Stimulated activated CD4-positive, alpha-beta T cell treated with anti-CD3 and anti-CD28 coated beads, Interleukin-4, amount 100 ng/mL, for 48 hours (primary cell): ENCODE data around the gene MT1E.
"Not testable (repeated sequence)": the region's sequence is repeated elsewhere in the genome, so short reads cannot be mapped to it uniquely, and the experiment has no call there.

ENCODE experiments used
- DNase-seq, 2 donors: peaks; one replicate each; pipeline ENCODE4 v3.0.0-alpha.2; 2020; ENCODE audit warnings: low read depth in 2 of 2

MT1E gene

DNA sequence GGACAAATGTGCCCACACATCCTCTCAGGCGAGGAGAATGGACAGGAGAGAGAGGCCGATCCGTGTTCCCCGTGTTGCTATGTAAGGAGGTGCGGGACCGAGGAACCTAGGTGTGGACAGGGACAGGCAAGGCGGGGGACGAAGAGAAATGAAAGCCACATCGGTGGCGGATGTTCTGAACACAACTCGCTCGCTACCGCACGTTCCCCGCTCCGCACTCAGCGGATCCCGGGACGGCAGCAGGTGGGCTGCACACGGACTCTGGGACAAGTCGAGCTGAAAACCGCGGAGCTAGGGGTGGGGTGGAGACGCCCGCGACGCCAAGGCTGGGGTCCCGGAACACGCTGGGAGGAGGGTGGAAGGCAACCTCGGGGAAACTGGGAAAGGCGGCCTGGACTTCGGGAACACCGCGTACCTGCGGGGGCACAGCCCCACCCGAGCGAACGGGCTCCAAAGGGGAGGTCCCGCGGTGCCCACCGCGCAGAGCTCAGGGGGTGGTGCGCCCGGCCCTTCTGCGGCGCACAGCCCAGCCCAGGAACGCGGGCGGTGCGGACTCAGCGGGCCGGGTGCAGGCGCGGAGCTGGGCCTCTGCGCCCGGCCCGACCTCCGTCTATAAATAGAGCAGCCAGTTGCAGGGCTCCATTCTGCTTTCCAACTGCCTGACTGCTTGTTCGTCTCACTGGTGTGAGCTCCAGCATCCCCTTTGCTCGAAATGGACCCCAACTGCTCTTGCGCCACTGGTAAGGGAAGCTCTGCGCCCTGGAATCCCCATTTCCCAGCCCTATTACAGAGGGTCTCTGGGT is at the start of gene MT1E:
Gene MT1E, plus strand, starts transcription at position 642 of the 803 bp plus-strand sequence. Its CDS starts 71 bp downstream, at position 713.
- peak; percentile 66 to 67 for DNase-seq

DNA sequence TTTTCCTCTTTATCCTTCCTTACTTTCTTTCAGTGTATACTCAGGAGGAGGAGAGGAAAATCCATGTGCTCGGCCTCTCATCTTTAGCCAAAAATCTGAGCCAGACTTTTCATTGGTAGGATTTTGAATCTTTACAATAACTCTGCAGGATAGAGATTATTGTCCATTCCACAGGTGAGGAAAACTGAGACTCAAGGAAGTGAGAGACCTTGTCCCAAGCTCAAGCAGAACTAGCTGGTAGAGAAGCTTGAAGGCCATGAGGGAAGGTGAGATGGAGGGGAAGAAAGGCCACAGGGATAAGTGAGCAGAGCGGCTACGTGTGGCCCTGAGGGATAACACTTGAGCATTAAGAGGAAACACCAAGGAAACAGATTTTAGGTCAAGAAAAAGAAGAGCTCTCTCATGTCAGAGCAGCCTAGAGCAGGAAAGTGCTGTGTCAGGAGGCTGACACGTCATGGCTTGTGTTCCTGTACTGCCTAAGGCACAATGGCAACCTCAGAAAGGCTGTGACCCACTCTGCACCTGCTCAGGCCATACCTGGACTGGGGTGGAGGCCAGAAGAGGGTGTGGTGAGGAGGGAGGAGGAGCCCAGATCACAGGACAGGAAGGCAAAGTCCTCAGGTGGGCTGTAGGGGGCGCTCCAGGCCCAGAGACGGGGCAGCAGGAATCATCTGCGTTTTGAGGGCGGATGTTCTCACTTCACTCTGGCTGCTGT is 48.8 kb upstream of the MT1E start:
- DNase-seq = peak; percentile 84 to 90

DNA sequence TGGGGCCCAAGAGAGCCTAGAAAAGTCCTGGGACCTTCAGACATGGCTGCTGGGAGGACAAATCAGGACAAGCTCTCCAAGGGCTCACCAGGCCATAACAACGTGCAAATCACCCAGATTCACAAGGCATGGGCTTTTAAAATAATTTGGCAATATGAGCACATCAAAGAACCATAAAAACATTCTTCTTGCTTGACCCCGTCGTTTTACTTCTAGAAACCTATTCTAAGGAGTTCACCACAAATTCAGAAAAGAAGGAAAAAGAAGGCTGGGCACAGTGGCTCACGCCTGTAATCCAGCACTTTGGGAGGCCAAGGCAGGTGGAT is 48.3 kb upstream of the MT1E start:
- no peak for DNase-seq

DNA sequence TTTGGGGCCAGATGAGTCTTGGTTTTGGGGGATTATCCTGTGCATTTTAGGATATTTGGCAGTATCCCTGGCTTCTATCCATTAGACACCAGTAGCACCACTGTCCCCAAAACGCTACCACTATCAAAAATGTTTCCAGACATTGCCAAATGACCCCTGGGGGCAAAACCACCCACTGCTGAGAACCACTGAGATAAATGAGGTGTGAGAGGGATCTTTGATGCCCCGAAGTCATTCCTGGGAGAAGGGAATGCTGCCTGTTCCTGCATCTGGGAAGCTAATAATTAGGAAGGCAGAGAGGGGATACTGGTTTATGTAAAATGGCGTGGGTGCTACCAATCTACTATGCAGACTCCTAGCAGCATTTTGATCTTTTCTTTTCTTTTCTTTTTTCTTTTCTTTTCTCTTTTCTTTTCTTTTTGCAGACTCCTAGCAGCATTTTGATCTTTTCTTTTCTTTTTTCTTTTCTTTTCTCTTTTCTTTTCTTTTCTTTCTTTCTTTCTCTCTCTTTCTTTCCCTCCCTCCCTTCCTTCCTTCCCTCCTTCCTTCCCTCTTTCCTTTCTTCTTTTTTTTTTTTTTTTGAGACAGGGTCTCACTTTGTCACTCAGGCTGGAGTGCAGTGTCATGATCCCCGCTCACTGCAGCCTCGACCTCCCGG is 45.1 kb upstream of the MT1E start:
- no peak for DNase-seq

DNA sequence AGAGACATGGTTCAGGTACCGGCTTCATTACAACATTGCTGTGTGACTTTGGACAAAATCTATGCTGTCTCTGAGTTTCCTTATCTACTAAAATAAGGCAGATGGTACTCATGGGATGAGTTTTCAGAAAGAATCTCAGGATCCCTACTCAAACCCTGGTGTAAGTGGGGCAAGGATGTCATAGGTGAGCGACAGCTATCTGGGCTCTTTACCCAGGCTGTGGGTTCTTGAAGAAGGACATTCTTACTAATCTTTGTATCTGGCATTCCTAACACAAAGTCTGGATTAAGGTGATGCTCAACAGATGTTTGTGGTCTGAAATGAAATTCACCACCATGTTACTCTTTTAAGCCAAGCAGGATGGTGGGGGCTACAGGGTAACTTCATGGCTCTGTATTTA is 42.7 kb upstream of the MT1E start:
- not testable (repeated sequence) for DNase-seq

DNA sequence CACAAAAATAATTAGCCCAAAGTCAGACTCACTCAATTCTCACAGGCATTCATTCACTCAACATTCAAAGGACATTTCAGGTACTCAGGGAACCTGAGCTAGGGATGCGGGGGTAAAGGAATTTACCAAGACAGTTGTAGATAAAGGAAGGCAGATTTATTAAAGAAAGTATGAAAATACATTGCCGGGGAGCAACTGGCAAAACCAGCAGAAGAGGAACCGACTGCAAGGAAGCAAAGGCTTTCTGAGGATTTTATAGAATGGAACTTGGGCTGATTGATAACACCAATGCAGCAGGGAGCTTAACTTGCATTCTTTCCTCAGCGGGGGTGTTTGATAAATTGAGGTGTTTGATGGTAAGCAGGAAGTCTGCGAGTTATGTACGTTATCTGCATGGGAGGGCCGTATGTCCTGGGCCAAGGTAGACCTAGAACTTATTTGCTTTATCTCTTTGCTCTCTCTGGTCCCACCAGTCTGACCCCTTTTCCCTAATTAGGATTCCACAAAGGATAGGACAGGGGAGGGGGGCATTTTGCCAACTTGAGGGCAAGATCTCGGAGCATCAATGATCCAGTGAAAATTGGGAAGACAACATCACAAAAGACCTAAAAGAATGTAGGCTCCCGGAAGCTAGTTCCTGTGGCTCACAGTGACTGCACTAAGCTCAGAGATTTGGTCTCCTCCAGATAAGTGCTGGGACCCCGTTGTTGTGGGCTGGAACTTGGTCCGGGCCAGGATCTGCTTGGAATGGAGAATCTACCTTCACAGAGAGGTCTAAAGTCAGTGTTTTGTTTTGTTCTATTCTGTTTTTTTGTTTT is 42.0 kb upstream of the MT1E start:
- DNase-seq = no peak

DNA sequence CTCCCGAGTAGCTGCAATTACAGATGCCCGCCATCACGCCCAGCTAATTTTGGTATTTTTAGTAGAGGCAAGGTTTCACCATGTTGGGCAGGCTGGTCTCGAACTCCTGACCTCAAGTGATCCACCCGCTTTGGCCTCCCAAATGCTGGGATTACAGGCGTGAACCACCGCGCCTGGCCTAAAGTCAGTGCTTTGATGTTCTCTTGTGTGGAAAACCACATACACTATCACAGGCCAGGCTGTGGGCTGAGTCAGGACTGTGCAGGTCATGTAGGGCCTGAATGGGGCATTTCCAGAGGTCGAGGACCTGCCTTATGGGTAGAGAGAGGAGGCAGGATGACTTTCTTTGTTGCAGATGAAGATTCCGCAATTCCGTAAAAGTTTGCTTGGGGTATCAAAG is 41.3 kb upstream of the MT1E start:
- no peak for DNase-seq

DNA sequence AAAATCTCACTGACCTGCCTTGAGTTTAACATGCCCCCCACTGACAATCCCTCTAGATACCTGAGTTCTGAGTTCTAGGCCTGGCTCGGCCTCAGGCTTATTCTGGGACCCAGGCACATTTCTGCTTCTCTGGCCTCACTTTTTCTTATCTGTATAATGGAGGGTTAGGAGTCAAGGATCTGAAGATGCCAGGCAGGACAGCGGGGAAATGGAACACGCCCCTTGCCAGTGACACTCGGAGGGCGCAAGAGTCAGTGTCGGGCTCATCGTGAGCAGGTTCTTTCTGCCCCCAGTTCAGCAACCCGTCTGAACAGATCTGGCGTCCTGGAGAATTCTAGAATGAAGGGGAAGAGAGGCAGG is 36.8 kb upstream of the MT1E start:
- no peak for DNase-seq

DNA sequence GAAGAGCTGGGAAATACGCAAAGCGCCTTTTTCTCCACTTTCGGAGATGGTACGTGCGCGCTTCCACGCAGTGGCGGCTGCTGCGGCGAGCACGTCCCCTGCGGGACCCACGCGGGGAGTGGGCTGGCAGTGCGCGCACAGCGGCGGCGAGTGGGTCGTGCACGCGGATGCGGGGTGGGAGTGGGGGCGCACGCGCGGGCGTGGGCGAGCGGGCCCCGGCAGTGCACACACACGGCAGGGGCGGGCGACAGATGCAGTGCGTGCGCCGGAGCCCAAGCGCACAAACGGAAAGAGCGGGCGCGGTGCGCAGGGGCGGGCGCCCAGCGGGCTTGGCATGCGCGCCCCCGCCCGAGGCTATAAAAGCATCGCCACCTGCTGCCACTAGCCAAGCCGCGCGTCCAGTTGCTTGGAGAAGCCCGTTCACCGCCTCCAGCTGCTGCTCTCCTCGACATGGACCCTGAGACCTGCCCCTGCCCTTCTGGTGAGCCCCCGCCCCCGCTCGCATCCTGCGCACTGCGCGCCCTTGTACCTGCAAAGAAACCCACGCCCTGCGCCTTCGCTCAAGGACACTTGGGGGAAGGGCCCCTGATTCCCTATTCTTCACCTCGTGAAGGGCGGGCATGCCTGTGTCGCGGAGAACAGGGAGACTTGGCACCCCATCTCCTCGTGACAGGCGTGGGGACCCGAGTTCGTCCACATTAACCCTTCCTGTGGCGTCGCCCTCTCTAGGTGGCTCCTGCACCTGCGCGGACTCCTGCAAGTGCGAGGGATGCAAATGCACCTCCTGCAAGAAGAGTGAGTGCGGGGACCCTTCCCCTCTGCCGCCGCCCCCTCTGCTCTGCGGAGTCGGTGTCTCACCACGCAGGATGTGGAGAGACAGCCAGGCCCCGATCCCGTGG is 36.2 kb upstream of the MT1E start, which contains the start of gene MT3:
Gene MT3, plus strand, starts transcription at position 388 of the 899 bp plus-strand sequence. Its CDS starts 63 bp downstream, at position 451.
- no peak for DNase-seq

DNA sequence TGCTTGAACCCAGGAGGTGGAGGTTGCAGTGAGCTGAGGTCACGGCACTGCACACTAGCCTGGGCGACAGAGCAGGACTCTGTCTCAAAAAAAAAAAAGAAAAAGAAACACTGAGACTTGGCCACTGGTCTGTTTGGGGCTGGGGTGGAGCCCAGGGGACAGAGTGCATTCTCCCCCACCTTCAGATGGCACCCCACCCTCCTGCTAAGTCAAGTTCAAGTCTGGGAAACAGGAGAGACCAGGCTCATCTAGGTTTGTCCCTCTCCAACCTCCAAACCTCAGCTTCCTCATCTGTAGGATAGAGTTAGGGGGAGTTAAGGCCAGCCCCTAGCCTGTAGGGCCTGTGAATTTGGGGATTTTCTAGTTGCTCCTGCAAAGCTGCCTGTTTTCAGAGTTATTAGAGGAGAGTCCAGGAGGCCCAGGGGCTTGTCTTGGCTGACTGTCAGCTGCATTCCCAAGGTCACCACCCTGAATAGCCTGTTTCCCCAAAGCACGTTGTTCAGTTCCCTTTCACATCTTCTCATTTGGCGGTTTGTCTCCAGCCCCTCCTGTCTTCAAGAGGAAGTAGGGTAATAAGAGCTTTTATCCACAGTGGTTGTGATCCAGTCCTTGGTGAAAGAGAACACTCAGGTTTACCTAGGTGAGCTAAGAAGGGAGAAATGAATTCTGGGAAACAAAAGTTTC is 34.1 kb upstream of the MT1E start:
- no peak for DNase-seq

DNA sequence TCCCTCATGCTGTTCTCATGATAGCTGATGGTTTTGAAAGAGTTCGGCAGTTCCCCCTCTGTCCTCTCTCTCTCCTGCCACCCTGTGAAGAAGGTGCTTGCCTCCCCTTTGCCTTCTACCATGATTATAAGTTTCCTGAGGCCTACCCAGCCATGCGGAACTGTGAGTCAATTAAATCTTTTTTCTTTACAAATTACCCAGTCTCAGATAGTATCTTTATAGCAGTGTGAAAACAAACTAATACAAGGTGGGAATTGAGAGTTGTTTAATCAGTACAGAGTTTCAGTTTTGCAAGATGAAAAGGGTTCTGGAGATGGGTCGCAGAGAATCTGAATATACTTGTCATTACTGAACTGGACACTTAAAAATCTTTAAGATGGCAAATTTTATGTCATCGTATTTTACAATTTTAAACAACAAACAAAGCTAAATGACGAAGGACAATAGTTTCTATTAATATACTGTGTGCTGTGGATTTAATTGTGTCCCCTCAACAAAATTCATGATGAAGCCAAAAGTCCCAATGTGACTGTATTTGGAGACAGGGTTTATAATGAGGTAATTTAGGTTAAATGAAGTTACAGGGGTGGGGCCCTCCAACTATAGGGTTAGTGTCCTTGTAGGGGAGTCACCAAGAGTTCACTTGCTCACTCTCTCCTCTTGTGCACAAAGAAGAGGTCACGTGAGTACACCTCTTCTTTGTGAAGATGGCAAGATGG is 31.8 kb upstream of the MT1E start:
- no peak for DNase-seq

DNA sequence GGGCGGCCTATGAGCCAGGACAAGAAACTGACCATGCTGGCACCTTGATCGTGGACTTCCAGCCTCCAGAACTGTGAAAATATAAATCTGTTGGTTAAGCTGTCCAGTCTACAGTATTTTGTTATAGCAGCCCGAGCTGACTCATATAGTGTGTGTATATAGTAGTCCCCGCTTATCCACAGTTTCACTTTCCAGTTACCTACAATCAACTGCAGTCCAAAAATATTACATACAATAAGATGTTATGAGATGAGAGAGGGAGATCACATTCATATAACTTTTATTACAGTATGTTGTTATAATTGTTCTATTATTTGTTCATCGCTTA is 31.3 kb upstream of the MT1E start:
- DNase-seq = no peak

DNA sequence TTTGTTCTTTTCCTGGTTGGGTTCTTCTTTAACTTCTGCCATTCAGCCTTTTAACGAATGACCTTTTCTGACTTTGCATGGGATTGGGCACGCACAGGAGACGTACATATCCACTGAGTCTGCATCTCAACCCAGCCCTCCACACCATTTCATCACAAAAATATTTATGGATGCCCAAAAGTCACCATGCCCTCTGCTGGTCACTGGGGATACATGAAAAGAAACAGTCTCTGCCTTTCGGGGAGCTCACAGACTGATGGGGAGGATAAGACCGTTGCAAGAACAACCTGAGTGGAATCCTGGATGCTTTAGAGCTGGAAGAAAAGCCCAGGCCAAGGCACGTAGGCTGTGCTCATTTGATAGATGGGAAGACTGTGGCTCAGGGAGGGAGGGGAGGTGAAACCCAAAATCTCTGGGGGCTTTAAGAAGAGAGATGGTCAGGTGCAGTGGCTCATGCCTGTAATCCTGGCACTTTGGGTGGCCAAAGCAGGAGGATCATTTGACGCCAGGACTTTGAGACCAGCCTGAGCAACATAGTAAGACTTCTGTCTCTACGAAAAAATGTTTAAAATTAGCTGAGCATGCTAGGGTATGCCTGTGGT is 25.1 kb upstream of the MT1E start:
- DNase-seq = no peak

DNA sequence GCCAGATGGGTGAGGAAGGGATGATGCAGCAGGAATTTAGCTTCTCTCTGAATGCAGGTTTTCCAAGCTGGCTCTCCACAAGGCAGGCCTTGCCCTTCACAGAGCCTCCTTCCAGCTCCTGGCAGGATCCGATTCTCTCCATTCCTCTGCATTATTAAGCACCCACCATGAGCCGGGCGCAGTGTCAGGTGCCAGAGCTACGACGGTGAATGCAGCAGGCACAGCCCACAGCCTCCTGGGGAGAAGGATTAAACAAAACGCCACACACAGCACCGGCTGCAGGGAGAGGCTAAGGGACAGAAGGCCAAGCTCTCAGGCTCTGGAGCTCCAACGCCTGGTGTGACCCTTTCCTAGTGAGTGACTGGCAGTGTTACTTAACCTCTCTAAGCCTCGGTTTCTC is 24.3 kb upstream of the MT1E start:
- no peak for DNase-seq

DNA sequence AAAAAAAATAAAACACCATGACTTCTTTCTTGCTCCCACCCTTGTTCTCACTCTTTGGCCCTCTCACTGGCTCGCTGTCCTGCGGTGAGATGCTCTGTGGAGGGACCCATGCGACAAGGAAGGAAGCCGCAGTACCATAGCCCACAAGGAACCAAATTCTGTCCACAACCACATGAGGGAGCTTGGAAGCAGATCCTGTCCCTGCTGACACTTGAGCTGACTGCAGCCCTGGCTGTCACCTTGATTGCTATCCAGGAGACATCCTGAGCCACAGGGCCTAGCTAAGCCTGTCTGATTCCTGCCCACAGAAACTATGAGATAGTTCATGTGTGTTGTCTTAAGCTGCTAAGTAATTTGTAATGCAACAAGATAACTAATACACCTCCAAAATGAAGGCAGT is 22.0 kb upstream of the MT1E start:
- no peak for DNase-seq

DNA sequence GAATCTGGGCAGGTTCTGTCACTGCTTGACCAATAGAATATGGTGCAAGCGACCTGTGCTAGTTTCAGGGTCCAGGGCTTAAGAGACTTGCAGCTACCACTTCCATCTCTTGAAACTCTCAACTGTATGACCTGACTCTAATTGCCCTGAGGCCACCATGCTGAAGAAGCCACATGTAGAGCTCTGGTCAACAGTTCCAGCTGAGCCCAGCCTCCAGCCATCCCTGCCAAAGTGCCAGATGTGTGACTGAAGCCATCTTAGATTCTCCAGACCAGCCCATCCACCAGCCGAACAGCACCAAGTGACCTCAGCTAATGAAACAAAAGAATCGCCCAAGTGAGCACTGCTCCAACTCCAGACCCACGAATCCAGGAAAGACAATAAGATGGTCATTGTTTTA is 20.6 kb upstream of the MT1E start:
- DNase-seq = no peak

DNA sequence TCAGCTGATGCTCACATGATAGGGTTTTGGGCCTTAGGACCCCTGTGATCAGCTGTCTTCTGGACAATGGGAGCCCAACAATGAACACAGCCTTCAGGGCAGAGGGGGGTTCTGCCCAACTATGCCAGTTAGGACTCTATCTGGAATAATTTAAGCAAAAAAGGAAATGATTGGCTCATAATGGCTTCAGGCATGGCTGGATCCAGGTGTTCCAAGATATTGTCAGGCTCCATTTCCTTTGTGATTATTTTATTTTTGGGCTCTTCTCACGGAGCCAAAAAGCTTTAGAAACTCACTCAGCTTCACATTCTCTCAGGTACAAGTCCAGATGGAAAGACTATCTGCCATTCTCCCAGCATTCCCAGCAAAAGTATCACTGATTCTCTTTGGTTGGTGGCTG is 20.1 kb upstream of the MT1E start:
- DNase-seq = no peak

DNA sequence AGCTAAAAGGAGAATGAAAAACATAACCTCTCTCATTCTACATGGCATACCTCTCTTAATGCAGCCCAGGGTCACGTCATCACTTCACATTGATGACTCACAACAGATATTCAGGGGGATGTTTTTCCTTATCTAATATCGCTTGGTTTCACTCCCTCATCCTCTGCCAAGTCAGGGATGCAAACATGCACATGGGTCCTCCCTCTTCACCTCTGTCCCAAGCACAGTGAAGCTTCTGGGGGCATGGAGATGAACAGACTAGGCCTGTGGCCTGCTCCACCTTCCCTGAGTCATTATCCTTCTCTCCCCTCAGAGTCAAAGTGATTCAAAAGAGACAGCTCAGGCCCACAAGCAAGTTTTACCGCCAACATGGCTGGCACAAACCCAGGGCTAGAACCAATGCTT is 19.5 kb upstream of the MT1E start:
- DNase-seq = no peak

DNA sequence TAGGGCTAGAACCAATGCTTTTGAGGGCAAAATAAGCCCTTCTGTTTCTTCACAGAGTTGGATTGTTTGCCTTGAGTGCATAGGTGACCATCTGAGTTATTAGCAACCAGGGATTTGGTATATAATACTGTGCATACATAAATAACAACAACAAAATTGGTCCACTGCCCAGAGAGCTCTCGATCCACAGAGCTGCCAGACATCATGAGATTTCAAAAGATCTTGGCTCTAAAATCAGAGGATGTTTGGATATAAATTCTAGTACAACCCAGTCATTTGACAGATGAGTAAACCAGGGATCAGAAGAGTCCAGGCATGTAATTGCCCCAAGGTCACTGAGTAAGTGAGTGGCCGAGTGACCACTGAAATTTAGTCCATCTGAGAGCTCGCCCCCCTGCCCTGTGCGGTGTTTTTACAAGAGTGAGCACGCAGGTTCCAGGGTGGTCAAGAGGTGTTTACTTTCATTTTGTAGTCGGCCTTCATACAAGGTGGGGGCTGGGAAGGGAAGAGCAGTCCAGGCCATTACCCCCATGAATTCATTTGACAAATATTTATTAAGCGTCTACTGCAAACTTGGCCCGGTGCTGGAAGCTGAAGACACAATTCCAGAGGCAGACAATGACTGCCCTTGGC is 19.0 kb upstream of the MT1E start:
- DNase-seq = no peak
